Activated naive CD4-positive, alpha-beta T cell treated with anti-CD3 and anti-CD28 coated beads for 36 hours (primary cell): Measurements from ENCODE around the gene TRAK2. TPM values are rescaled to one million over a fixed set of nuclear protein-coding genes. Genes with fewer than 3 reads are reported as not detected.

Experiments used
- CTCF ChIA-PET: fragments of 350-600 bp; sonication (Branson Sonifier 250); formaldehyde crosslinking; loops from one replicate; lab custom pipeline; 2021; ENCODE audit warnings: antibody characterized with exemption; lab: Charles Lee
- DNase-seq: peaks from one replicate; pipeline ENCODE4 v3.0.0-alpha.2; 2020
- H3K27ac Mint-ChIP-seq: one replicate; pipeline ENCODE4 v1.8.0; 2021; ENCODE audit warnings: mild to moderate bottlenecking, mixed read lengths
- H3K27me3 Mint-ChIP-seq: one replicate; pipeline ENCODE4 v1.8.0; 2021; ENCODE audit warnings: low read depth, mixed read lengths
- H3K36me3 Mint-ChIP-seq: one replicate; pipeline ENCODE4 v1.8.0; 2021; ENCODE audit warnings: low read depth, mixed read lengths
- H3K4me1 Mint-ChIP-seq: one replicate; pipeline ENCODE4 v1.8.0; 2021; ENCODE audit warnings: low read depth, mixed read lengths
- H3K4me3 Mint-ChIP-seq: one replicate; pipeline ENCODE4 v1.8.0; 2021; ENCODE audit warnings: mild to moderate bottlenecking, moderate library complexity, mixed read lengths
- H3K9me3 Mint-ChIP-seq: one replicate; pipeline ENCODE4 v1.8.0; 2021; ENCODE audit warnings: mixed read lengths
- intact Hi-C: fragments of 100-400 bp; cut with micrococcal nuclease; formaldehyde crosslinking; loops from one replicate; pipeline ENCODE4 v1.15.1; 2023
- total RNA-seq, 2 experiments: library from RNA; stranded (reverse); gene quantifications; one replicate each; pipeline ENCODE4 v1.2.3, GENCODE V29; 2021

Gene TRAK2
- total RNA-seq, 2 experiments from 2014 or later = 10.4 TPM

DNA sequence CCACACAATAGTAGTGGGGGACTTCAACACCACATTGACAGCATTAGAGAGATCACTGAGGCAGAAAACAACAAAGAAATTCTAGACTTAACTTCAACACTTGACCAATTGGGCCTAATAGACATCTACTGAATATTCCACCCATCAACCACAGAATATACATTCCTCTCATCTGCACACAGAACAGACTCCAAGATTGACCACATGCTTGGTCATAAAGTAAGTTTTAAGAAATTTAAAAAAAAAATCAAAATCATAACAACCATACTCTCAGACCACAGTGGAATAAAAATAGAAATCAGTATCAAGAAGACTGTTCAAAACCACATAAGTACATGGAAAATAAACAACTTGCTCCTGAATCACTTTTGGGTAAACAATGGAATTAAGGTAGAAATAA is 85.1 kb downstream of the TRAK2 start:
- DNase-seq = no peak
- peaks cover 38% of the 10 kb centered on the region for H3K36me3 Mint-ChIP-seq
- H3K27me3 Mint-ChIP-seq = no peaks in the 10 kb centered on the region
- CTCF ChIA-PET = interaction anchor here (1.8 to 4.2 kb wide), 2 partner anchors 11 to 129 kb away, joined by 4 to 46 read pairs; no protein-coding TSS in a partner anchor
- H3K9me3 Mint-ChIP-seq = peaks cover 13% of the 10 kb centered on the region
- peaks cover 8% of the 10 kb centered on the region for H3K4me1 Mint-ChIP-seq
- H3K27ac Mint-ChIP-seq = no peak overlapping the region
- no peak overlapping the region for H3K4me3 Mint-ChIP-seq
- intact Hi-C loops = no loop called here

DNA sequence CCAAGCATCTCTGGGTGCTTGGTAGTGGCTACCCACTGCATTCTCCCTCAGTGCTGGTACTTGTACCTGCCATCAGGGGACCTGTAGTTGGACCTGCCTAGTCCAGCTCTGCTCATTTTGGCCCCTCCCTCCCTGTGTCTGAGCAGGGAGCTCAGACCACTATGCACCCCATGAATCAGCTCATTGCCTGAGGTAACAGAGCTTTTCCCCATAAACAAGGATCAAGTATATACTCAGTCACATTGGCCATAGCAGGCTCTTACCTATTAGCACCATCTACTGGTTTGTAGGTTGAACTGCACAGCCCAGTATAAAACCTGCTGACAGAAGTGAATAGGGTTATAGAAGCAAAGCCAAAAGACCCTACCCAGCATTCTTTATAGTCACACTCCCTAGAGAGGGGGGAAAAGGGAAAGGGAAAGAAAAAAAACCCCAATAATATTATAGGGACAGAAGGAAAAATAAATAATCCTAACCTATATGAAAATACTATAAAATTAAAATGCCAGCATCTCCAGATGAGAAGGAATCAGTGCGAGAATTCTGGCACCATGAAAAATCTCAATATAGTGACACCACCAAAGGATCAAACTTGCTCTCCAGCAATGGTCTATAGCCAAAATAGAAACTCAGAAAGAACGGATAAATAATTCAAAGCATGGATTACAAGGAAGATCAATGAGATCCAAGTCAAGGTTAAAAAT is 87.2 kb downstream of the TRAK2 start:
- no peak overlapping the region for H3K4me3 Mint-ChIP-seq
- H3K27me3 Mint-ChIP-seq = no peaks in the 10 kb centered on the region
- H3K4me1 Mint-ChIP-seq = peaks cover 13% of the 10 kb centered on the region
- peak; percentile 48 for DNase-seq
- peaks cover 25% of the 10 kb centered on the region for H3K36me3 Mint-ChIP-seq
- intact Hi-C loops = loop anchor here (1.0 to 5.0 kb wide), 8 partner anchors 19 to 813 kb away; partner anchors contain the start of genes CASP10 and CFLAR
- no peak overlapping the region for H3K27ac Mint-ChIP-seq
- CTCF ChIA-PET = interaction anchor here (0.6 to 4.3 kb wide), 36 partner anchors 12 to 663 kb away, joined by 3 to 66 read pairs (median 3); partner anchors contain the start of genes CASP10 and CASP8
- peaks cover 13% of the 10 kb centered on the region for H3K9me3 Mint-ChIP-seq

DNA sequence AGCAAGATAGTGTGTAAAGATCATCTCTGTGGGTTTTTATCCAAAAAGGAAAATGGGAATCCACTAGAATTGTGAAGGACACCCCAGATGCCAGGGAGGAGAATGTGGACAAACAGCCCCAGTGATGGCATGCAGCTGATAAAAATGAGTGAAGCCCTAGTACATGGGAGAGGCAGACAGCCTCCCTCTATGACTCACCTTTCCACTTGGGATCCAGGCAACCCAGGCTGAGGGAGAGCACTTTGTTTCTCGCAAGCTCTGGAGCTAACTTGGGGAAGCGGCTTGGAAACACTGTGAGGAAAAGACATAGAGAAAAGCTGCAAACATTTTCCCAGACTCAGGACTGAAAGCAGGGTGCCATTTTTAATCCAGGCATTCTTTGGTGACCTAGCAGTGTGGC is 88.9 kb downstream of the TRAK2 start:
- Mint-ChIP-seq H3K36me3 (peaks cover 19% of the 10 kb centered on the region), H3K4me1 (peaks cover 16% of the 10 kb centered on the region), H3K27ac (no peak overlapping the region), H3K4me3 (no peak overlapping the region), H3K27me3 (no peaks in the 10 kb centered on the region), H3K9me3 (peaks cover 10% of the 10 kb centered on the region)
- intact Hi-C loops = loop anchor here (5.0 kb wide), 2 partner anchors 245 to 815 kb away; partner anchors contain the start of gene CFLAR
- CTCF ChIA-PET = interaction anchor here (0.7 to 4.3 kb wide), 7 partner anchors 30 to 905 kb away, joined by 3 to 66 read pairs (median 6); partner anchors contain the start of gene CASP8
- no peak for DNase-seq

DNA sequence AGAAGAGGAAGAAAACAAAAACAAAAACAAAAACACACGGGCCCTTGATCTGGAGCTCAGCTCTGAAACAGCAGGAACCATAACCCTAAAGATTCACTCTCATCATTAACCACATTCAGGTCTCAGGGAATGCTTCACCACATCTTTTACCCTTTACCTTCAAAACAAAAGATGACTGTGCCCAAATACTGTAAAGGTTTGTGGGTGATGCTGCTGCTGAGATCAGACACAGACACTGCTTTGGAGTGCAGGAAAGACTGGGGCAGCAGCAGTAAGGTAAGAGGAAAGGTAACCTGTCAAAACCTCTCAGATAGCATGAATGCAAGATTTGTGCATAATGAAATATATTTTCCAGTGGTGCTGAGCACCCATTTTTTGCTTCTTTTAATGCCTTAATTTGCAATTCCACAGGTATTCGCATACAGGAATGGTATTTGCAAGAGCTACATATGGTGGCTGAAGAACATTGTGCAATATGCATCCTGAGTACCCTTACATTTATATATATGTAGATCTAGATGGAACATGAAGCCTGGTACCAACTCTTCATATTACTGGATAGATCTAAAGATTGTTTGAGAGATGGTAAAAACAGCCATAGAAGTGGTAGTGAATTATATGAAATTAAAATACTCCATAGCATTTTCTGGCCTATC is 90.1 kb downstream of the TRAK2 start:
- no peak overlapping the region for H3K4me3 Mint-ChIP-seq
- CTCF ChIA-PET = interaction anchor here (1.2 kb wide), 2 partner anchors 124 to 128 kb away, joined by 5 to 6 read pairs; no protein-coding TSS in a partner anchor
- H3K36me3 Mint-ChIP-seq = peaks cover 8% of the 10 kb centered on the region
- intact Hi-C loops = loop anchor here (5.0 kb wide), 2 partner anchors 244 to 816 kb away; partner anchors contain the start of gene CFLAR
- peaks cover 16% of the 10 kb centered on the region for H3K4me1 Mint-ChIP-seq
- no peak for DNase-seq
- no peaks in the 10 kb centered on the region for H3K27me3 Mint-ChIP-seq
- H3K9me3 Mint-ChIP-seq = no peaks in the 10 kb centered on the region
- H3K27ac Mint-ChIP-seq = no peak overlapping the region

DNA sequence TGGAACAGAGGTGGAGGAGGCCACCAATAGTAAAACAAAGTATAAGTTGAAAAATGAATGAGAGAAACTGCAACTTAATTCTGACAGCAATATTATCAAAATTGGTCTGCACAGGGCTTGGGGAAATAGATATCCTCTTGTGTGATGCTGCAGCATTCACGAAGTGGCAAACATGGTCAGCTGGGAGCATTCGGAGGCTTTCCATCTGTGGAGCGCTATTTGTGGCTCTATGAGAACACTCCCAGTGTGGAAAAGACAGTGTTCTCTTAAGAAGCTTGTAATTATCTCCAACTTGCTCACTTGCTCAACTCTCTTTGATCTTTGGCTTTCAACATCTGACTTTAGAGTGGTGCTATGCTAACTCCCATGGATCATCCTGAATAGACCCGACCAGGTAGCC is 91.0 kb downstream of the TRAK2 start:
- no peak for DNase-seq
- intact Hi-C loops = loop anchor here (5.0 kb wide), 2 partner anchors 243 to 817 kb away; partner anchors contain the start of gene CFLAR
- CTCF ChIA-PET = interaction anchor here (0.6 to 1.2 kb wide), 3 partner anchors 123 to 377 kb away, joined by 4 to 6 read pairs (median 5); no protein-coding TSS in a partner anchor
- Mint-ChIP-seq H3K27me3 (no peaks in the 10 kb centered on the region), H3K4me1 (peaks cover 16% of the 10 kb centered on the region), H3K27ac (no peak overlapping the region), H3K9me3 (no peaks in the 10 kb centered on the region), H3K36me3 (peaks cover 8% of the 10 kb centered on the region), H3K4me3 (no peak overlapping the region)

DNA sequence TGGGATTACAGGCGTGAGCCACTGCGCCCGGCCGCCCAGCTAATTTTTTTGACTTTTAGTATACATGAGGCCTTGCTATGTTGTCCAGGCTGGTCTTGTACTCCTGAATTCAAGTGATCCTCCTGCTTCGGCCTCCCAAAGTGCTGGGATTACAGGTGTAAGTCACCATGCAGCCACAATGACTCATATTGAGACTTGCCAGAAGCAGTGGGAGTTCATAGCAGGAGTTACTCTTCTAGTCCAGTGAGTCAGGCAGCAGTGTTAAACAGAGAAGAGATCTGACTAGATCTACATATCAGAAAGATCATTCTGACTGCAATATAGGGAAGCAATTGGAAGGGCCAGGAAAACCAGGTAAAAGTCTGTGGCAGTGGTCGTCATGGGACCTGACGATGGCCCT is 92.6 kb downstream of the TRAK2 start:
- Mint-ChIP-seq H3K27ac (no peak overlapping the region), H3K9me3 (no peaks in the 10 kb centered on the region), H3K4me1 (peaks cover 14% of the 10 kb centered on the region), H3K4me3 (no peak overlapping the region), H3K36me3 (peaks cover 9% of the 10 kb centered on the region), H3K27me3 (no peaks in the 10 kb centered on the region)
- intact Hi-C loops = no loop called here
- CTCF ChIA-PET = interaction anchor here (0.9 to 1.2 kb wide), 2 partner anchors 12 to 127 kb away, joined by 3 read pairs; no protein-coding TSS in a partner anchor
- DNase-seq = peak; percentile 28

DNA sequence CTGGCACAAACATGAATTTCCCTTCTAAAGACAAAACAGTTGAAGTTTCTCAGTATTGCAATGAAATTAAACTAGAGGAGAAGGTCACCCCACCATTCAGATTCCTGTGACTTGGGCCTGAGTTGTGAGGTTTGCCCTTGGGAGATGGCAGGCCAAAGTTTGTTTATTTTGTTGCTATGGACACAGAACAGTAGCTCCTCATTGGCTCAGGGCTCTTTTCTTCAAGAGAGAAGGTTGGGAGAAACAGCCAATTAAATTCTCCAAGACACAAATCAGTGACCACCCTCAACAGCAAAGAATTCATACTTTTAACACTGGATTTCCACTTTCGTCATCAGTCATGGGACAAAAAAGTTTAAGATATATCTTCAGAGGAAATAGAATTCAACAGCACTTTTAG is 94.0 kb downstream of the TRAK2 start, which contains the start of gene FLACC1:
Gene FLACC1 (minus strand): TSS at position 125 of the 400 bp plus-strand sequence. CDS start 5,941 bp downstream, outside the sequence.
- no peaks in the 10 kb centered on the region for H3K9me3 Mint-ChIP-seq
- no peak within 1 kb of the TSS for H3K27ac Mint-ChIP-seq
- intact Hi-C loops = no loop called here
- no peak within 1 kb of the TSS for H3K4me3 Mint-ChIP-seq
- CTCF ChIA-PET = interaction anchor here (1.2 kb wide), 1 partner anchor 11 kb away, joined by 3 read pairs; no protein-coding TSS in a partner anchor
- H3K4me1 Mint-ChIP-seq = peaks cover 10% of the 10 kb centered on the region
- DNase-seq = no peak
- no peaks in the 10 kb centered on the region for H3K27me3 Mint-ChIP-seq
- peaks cover 6% of the 10 kb centered on the region for H3K36me3 Mint-ChIP-seq

DNA sequence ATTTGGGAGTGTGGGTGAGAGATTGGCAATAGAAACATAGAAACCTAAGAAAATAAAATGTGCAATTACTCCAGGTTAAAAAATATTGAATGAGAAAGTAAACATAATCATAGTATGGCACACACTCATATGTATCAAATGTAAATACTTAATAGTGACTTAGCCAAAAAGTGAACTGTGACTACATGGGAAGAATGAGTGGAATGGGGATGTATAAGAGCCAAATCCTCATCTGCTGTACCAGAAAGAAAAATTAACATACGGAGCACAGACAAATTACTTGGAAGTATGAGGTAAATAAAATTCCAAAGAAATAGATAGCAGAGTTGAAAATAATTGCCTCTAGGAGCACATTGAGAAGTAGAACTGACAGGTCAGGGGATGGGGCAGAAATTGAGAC is 98.1 kb downstream of the TRAK2 start:
- H3K9me3 Mint-ChIP-seq = no peaks in the 10 kb centered on the region
- no peaks in the 10 kb centered on the region for H3K27me3 Mint-ChIP-seq
- DNase-seq = no peak
- H3K36me3 Mint-ChIP-seq = peaks cover 3% of the 10 kb centered on the region
- CTCF ChIA-PET = interaction anchor here (0.9 to 1.8 kb wide), 2 partner anchors 11 to 47 kb away, joined by 3 to 13 read pairs; no protein-coding TSS in a partner anchor
- intact Hi-C loops = no loop called here
- H3K4me1 Mint-ChIP-seq = no peaks in the 10 kb centered on the region
- no peak overlapping the region for H3K4me3 Mint-ChIP-seq
- H3K27ac Mint-ChIP-seq = no peak overlapping the region

DNA sequence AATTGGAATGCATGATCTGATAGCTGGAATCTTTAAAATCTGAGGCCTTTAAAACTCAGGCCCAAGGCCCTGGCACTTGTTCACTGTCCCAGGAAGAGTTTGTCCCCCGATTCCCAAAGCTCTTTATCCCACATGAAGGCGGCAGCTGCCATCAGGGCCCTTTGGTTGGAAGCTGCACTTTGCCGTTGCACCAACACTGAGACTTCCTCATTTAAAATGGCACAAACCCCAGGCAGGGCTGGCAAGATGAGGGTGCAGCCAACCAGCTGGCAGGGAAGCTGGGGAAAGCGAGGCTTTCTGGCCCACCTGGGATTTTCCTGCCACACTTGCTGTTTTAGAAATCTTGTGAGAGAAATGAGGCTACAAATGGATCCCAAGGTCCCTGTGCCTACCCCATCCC is 100.4 kb downstream of the TRAK2 start:
- no peak overlapping the region for H3K4me3 Mint-ChIP-seq
- H3K36me3 Mint-ChIP-seq = peaks cover 6% of the 10 kb centered on the region
- no peak overlapping the region for H3K27ac Mint-ChIP-seq
- no peaks in the 10 kb centered on the region for H3K27me3 Mint-ChIP-seq
- intact Hi-C loops = no loop called here
- no peaks in the 10 kb centered on the region for H3K9me3 Mint-ChIP-seq
- H3K4me1 Mint-ChIP-seq = no peaks in the 10 kb centered on the region
- CTCF ChIA-PET = no interaction called here
- DNase-seq = no peak

DNA sequence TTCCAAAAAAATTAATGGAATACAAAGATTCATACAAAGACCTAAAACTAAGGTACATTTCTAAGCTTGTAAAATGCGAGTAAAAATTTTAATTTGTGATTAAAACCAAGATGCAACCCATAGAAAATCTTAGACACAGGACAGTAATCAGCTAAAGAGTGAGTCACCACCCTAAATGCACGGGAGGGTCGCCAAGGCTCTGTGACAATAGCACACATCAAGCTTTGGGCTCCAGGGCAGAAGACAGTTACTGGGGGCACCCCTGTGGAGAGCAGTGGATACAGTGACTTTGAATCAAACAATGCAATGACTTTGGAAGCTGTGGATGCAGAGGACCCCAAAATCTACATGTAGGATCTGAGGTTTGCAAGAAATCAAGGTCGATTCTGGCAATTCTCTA is 101.7 kb downstream of the TRAK2 start:
- Mint-ChIP-seq H3K4me3 (no peak overlapping the region), H3K36me3 (peaks cover 6% of the 10 kb centered on the region), H3K27ac (no peak overlapping the region), H3K4me1 (no peaks in the 10 kb centered on the region), H3K9me3 (no peaks in the 10 kb centered on the region), H3K27me3 (no peaks in the 10 kb centered on the region)
- DNase-seq = no peak
- intact Hi-C loops = no loop called here
- CTCF ChIA-PET = interaction anchor here (1.5 kb wide), 1 partner anchor 14 kb away, joined by 4 read pairs; no protein-coding TSS in a partner anchor

DNA sequence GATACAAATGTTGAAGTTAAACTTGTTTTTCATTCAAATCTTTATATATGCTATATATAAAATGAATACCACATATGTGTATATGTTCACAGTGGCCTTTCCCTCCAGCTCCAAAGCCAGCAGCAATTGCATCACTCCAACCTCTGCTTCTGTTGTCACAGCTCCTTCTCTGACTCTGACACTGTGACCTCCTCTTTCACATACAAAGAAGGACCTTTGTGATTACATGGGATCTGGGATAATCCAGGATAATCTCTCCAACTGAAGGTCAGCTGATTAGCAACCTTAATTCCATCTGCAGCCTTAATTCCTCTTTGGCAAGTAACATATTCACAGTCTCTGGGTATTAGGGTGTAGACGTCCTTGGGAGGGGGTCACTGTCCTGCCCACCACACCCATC is 102.5 kb downstream of the TRAK2 start:
- H3K36me3 Mint-ChIP-seq = peaks cover 3% of the 10 kb centered on the region
- no peaks in the 10 kb centered on the region for H3K27me3 Mint-ChIP-seq
- no peak overlapping the region for H3K4me3 Mint-ChIP-seq

DNA sequence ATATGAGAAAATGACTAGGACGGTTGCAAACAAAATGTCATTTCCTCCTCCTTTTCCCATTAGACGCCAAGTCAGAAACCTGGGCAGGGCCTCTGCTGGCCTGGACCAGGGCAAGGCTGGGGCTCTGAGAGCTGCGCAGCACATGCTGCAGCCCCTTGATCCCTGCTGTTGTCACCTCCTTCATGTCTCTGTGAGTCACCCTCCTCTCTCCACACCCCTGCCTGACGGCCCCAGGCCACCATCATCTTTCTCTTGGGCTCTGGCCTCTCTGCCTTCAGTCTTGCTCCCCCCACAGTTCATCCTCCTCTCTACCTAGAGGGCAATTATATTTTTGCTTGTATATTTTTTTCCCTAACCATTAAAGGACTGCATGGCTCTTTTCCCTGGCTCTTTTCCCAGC is 104.1 kb downstream of the TRAK2 start:
- no peak for DNase-seq
- intact Hi-C loops = no loop called here
- Mint-ChIP-seq H3K9me3 (no peaks in the 10 kb centered on the region), H3K27ac (no peak overlapping the region), H3K36me3 (peaks cover 10% of the 10 kb centered on the region), H3K4me1 (no peaks in the 10 kb centered on the region), H3K4me3 (no peak overlapping the region), H3K27me3 (no peaks in the 10 kb centered on the region)
- CTCF ChIA-PET = no interaction called here

More for the DNA sequence above, 102.5 kb downstream of the TRAK2 start:
- no peaks in the 10 kb centered on the region for H3K9me3 Mint-ChIP-seq
- CTCF ChIA-PET = no interaction called here
- intact Hi-C loops = no loop called here
- DNase-seq = no peak
- no peak overlapping the region for H3K27ac Mint-ChIP-seq
- H3K4me1 Mint-ChIP-seq = no peaks in the 10 kb centered on the region
